Iris pigment epithelial cell (primary cell): ENCODE measurements around the gene TNNI3.
"Not testable (repeated sequence)": the region's sequence is repeated elsewhere in the genome, so short reads cannot be mapped to it uniquely, and the experiment has no call there.

Experiments
- DNase-seq: peaks from one replicate; pipeline ENCODE4 v3.0.0-alpha.2; 2011; ENCODE audit warnings: low read depth

TNNI3 gene

DNA sequence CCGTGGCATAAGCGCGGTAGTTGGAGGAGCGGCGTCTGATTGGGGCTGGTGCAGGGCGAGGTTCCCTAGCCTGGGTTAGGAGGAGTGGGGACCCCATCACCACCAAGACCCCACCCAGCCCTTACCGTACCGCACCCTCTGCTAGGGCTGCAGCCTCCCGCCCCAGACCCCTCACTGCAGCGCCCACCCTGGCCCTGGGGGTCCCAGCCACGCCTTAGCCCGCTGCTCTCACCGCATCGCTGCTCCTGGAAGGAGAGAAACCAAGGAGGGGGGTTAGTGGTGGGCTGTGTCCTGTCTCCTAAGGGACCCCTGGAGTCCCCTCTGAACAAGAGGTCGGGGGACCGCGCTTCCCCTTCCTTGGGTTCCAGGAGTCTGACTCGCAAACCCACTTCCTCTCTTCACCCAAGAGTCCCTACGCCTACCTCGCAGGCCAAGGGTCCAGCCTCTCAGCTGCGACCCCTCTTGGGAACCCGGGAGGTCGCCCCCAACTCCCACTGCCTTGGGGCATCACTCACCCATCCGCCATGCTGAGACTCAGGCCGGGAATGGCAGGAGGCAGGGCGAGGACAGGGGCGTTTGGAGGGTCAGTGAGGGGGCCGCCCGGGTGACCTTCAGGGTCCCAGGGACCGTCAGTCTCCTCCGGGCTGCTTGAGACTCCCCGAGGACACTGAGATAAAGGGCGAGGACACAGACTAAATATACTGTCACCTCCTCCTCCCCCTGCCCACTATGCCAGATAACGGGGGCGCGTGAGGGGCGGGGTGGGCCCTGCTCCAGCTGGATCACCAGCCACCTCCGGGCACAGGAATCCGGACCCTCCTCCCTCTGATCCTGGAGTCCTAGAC is at the start of gene TNNI3:
TSS of gene TNNI3 (minus strand) at position 669 of the 845 bp plus-strand sequence. CDS start at position 526, 143 bp downstream.
- DNase-seq, result no peak

DNA sequence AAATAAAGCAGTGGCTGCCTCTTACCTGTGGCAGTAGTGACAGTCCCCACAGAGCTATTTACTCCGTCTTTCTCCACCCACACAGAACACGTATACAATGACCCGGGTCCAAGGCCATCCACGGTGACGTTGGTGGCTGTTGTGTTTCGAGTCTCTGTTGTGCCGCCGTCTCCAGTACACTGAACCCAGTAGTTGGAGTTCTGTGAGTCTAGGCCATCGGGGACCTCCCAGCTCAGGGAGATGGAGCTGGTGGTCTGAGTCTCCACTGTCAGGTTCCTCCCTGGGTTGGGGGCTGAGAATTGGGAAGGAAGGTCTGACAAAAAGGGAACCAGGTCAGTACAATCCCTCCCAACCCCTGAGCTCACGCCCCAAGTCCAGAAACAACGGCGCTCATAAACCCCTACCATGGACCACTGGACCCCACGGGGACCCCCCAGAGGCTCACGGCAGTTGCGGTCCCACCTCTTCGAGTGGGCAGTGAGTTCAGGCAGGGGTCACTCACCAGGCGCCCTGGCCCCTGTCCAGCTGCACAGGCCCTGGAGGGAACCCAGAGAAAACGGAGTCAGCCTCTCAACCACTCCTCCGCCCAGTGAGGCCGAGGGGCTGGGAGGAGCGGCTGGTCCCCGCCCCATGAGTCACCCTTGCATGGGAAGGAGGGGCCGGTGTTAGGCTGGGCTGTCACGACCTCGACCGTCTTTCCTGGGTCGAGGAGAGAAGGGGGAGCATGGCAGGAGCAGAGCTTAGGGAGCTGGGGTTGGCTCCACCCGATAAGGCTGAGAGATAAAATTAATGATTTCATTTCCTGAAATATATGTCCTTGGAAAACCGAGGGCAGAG is 49.4 kb upstream of the TNNI3 start:
- peak; percentile 92 for DNase-seq

DNA sequence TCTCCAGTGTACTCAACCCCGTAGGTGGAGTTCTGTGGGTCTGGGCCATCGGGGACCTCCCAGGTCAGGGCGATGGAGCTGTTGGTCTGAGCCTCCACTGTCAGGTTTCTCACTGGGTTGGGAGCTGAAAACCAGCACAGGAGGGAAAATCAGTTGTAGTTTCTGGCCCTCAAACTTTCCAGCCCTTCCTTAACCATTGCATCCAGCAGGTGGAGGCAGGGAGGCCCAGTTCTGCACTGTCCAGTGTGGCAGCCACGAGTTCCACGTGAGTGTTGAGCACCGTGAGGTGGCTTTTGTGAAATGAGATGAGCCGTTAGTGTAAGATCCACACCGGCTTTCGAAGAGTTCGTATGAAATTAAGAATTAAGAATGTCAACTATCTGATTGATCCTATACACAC is 44.7 kb upstream of the TNNI3 start:
- not testable (repeated sequence) for DNase-seq

DNA sequence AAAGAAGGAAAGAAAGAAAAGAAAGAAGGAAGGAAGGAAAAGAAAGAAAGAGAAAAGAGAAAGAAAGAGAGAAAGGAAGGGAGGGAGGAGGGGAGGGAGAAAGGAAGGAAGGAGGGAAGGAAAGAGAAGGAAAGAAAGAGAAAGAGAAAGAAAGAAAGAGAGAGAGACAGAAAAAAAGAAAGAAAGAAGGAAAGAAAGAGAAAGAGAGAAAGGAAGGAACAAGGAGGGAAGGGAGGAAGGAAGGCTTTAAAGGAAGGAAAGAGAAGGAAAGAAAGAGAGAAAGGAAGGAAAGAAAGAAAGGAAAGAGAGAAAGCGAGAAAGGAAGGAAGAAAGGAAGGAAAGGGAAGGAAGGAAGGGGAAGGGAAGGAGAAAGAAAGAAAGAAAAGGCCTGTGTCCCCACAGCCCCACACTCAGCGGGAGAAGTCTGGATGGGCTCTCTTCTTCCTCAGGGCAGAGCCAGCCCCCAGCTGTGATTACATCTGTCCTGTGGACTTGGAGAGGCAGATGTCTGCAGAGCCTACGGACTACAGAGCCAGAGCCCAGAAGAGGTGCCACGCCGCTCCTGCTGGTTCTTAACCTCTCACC is 42.2 kb upstream of the TNNI3 start:
- no peak for DNase-seq

DNA sequence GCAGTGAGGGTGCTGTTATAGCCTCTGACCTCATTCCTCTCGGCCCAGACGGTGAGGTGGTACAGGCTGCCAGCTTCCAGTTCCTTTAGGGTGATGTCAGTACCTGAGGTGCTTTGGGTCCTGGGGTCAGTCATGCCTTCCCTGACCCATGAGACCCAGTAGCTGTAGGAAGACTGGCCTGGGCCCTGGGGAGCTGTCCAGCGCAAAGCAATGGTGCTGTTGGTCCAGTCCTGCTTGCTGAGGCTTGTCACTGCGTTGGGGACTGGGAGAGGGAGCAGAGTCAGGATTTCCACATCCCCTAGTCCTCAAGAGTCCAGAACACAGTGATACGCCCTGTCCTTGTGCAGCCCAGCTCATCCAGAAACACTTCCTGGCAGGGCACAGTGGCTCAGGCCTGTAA is 41.1 kb upstream of the TNNI3 start:
- no peak for DNase-seq

DNA sequence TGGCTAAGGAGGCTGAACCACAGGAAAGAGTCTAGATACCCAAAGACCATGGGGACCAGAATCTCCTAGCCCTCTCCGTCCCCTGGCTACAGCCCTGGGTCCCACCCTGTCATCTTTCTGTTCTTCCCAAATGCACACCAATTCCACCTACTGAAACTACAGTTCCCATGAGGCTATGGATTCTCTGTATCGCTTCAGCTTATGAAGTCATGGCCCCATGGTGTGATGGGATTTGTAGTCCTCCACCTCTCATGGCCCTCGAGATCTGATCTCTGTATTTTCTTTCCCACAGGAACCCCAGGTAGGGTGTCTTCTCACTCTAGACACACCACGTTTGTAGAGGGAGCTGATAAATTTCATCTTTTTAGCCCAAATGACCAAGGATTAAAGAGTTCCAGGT is 40.0 kb upstream of the TNNI3 start:
- no peak for DNase-seq

DNA sequence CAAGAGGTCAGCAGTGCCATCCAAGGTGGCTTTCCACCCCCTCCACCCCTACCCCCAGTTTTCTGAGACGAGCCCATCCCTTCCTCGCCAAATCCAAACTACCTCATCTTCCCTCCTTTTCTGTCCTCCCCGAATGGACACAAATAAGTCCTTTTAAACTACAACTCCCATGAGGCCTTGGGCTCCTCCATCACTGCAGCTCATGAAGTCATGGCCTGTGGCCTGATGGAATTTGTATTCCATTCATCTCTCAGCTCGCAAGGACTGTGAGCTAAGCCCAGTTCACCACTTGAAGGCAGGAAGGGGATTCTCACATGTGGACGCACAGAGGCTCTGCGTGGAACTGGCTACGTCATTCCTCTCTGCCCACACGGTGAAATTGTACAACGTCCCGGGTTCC is 39.3 kb upstream of the TNNI3 start:
- peak; percentile 34 for DNase-seq

DNA sequence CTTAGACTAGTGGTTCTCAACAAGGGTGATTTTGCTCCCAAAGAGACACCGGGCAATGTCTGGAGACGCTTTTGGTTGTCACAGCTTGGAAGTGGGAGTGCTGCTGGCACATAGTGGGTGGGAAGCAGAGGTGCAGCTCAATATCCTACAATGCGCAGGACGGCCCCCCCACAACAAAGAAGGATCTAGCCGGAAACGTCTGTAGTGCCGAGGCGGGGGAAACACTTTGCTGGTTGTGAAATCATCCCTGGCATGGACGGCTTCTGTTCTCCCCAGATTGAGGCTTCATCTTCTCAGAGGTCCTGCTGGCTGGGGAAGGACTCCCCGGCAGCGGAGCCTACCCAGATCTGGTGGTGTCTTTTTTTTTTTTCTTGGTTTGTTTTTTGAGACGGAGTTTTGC is 35.9 kb upstream of the TNNI3 start:
- no peak for DNase-seq

DNA sequence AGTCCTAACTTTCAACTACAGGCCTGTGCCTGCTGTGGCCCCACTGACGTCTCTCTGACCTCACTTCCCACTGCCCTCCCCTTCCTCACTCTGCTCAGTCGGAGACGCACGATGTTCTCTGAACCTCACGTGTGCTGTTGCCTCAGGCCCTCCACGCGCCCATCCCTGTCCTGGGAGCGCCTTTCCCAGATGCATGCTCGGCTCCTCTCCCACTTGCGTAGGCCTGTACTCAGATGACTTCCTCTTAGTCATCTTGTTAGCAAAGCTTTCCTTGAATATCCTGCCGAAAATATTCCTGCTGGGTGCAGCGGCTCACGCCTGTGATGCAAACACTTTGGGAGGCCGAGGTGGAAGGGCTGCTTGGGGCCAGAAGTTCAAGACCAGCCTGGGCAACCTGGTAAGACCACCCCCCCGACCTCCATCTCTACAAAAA is 31.9 kb upstream of the TNNI3 start:
- DNase-seq, result peak; percentile 97

DNA sequence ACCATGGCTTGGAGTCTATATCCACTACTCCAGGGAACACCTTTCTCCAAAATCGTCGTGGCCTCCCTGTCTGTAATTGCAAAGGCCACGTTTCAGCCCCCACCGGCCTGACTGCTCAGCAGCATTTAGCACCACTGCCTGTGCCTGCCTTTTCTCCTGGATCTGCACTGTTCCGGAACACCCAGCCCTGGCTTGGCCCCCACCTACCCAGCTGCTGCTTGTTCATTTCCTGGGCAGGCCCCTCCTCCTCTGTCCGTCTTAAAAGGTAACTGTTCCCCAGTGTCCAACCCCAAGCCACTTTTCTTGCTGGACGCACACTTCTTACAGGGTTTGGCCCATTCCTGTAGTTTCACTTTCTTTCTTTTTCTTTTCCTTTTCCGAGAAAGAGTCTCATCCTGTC is 31.1 kb upstream of the TNNI3 start:
- DNase-seq, result no peak

DNA sequence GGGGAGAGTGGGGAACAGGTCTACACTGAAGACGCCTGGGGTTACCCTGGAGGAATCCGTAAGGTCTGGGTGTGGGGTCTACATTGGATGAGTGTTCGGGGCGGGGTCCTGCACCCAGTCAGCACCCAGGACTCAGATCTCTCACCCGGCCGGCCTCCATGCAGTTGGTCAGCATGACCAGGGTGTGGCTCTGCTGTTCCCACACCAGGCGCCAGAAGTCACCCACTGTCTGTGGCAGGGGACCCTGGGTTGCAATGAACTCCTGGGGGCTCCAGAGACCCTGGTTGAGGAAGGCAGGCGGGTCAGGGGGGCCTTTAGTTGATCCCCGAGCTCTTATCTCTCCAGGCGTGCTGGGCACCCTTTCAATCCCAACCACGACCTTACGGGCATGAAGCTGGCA is 28.5 kb upstream of the TNNI3 start:
- no peak for DNase-seq

DNA sequence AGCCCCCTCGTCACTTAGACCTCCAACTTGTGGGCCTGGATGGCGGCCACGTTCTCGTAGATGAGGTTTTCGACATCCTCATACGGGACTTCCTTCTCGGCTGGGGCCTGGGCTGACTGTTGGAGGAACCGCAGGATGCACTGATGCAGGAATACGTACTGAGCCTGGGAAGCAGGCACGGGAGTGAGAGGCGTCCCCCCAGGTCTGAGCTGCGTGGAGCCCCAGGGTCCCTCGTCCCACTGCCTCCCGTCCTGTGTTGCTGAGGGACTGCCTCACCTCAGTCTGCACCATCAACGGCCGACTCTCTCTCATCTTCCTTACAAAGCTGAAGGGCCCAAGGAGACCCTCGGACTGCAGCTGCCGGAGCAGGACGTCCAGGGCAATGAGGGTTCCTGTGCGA is 24.2 kb upstream of the TNNI3 start:
- no peak for DNase-seq

DNA sequence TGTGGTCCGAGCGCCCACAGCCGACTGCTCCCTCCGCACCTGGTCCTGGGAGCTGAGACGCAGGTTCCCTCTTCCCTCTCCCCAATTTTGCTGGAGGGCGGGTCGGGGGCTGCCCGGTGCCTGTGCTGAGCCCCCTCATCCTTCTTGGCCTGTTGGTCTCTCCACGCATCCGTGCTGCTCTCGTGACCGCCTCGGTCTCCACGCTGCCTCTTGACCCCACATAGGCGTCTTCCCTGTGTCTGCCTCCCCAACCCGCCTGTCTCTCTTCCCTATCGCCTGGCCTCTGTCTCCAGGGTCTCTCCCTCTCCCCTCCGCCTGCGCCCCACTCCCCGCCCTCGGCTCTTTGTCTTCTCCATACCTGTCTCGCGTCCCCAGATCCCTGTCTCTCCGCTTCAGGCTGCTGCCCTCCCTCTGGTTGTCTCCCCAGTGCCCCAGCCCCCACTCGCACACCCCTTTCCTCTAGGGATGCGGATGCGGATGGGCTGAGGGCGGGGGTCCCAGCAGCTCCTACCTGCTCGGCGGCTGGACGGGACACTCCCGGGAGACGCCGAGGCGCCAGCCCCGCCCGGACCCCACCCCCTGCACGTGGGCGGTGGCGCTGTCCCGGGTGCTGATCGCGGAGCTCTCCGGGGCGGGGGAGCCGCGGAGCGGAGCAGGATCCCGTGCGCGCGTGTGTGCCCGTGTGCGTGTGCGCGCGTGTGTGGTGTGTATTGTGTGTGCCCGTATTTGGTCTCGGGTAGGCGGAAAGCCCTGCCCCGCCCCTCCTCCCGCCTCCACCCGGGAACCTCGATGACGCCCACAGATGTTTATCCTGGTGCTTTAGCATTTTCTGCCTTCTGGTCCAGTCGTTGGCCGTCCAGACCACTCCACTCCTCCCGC is 22.3 kb upstream of the TNNI3 start, which contains the start of gene SYT5:
TSS of gene SYT5 (minus strand) at position 684 of the 879 bp plus-strand sequence. CDS start 1,248 bp downstream, outside the sequence.
- no peak for DNase-seq

DNA sequence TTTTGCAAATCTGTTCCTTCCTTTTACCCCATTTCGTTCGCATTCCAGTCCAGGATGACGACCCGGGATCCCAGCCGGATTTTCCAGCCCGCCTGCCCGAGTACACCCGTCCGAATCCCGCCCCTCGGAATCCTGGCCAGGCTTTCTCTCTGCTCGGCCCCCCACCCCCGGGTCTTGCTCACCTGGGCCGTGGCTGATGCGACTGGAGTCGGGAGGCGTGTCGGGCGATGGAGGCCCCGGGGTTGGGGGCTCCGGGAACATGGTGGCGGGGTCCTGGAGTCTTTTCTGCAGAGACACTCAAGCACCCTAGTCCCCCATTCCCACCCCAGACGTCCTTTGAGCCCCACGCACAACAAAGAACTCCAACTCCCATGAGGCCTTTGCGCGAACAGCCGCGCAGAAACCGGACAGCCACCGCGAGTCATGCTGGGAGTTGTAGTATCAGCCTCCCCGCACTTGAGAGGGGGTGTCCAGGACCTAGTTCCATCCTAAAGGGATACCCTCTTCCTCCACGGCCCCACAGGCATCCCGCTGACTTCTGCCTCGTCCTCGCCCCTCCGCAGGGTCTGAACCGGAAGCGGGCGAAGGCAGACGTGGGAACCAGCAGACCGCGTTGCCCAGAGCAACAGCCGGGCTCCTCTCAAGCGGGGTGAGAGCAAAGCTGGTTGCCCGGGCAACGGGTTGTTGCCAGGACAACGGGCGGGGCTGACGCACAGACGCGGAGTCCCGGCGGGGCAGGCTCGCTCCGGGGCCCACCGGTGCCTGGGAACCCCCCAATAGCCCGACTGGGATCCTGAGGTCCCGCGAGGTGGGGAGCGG is 21.5 kb upstream of the TNNI3 start:
- DNase-seq, result peak; percentile 88

DNA sequence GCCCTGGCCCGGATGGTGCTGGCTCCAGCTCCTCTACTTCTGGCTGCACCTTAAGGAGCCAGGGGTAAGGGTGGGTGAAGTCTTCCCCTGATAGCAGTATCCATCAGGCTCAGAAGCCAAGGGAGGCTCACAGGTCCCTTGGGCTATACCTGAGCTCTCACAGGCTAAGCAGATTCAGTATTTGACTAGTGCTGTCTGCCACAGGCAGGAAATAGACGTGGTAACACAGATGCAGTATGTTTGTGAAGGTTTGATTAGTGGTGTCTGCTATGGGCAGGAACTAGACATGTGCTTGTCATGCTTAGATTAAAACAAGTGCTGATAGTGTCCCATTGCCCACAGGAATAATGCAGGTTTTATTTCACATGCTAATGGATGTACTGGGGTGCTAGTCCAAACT is 18.5 kb upstream of the TNNI3 start:
- no peak for DNase-seq

DNA sequence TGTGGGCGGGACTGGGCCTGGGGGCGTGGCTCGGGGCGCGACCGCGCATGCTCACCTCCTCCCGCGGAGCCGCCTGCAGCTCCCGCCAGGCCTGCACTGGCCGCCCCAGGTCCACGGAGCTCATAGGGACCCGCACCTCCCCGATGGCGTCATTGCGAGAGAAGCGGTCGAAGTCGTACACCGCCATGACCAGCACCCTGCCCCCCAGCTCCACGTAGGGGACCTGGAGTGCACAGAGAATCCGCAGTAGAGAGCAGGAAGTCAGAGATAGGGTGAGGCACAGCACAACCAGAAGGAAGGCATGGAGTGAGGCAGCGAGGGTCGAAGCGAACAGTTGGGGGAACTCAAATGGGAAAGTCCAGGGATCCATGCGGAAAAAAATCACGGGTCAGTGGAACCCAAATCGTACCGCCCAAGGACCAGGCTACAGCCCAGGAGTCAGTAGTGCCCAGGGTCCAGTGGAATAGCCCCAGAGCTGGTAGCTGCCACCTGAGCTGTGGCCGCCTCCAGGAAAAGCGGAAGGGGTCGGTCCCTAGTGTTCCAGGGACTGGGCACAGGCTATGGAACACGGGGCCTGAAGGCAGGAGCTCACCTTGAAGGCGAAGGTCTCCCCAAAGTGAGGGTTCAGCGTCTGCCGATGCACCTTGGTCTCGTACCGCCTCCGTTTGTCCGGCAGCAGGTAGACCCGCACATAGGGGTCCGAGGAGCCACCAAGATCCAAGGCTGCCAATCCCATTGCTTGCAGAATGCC is 17.8 kb upstream of the TNNI3 start:
- DNase-seq, result no peak

DNA sequence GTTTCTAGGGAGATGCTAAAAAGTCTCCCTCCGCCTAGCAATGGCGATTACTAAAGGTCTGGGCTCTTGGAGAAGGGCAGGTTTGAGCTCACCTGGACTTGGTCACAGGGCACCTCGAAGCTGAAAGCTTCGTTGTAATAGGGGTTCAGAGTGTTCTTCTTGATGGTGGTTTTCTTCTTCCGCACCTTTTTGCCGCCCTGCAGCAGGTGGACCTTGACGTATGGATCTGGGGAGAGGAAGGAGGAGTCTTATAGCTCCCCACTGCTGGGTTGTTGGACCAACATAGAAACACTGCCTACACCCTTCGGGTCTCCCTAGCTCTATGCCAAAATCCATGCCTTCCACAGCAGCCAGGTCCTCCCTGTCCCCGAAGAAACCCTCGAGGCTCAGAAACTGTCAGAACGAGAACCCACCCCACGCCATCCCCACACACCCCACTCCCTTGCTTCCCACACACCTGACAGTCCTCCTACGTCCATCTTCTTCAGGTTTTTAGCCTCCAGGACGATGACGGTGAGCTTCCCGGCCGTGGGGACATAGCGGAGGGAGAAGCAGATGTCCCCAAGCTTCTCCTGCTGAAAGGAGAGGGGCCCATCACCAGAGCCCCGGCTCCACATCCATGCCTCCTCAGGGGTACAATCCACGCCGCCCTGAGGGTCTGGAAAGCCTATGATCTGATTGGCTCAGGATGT is 17.0 kb upstream of the TNNI3 start:
- no peak for DNase-seq

DNA sequence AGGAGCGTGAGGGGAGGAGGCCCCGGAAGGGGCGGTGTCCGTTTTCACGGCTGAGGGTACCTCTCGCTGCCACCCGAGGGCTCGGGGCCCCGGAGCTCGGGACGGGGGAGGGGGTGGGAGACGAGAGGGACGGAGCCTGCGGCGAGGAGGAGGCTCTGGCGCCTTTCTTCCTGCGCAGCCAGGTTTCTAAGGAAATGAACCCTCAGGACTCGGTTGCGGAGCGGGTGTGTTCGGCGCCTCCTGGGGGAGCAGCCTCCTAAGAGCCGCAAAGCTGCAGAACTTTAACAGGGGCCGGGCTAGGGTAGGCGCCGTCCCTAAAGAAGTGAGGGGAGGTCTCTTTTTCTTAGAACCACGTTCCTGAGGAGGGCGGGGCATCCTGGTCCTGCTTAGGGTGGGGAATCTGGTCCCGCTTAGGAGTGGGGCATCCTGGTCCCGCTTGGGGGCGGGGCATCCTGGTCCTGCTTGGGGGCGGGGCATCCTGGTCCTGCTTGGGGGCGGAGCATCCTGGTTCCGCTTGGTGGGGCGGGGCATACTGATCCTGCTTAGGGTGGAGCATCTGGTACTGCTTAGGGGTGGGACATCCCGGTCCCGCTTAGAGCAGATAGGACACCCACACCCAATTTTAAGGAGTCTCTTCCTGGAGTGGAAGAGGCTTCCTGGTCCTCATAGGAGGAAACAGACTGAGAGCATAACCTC is 16.3 kb upstream of the TNNI3 start:
- peak; percentile 78 for DNase-seq
